ENCODE results near the gene ZNF385A.

DNA sequence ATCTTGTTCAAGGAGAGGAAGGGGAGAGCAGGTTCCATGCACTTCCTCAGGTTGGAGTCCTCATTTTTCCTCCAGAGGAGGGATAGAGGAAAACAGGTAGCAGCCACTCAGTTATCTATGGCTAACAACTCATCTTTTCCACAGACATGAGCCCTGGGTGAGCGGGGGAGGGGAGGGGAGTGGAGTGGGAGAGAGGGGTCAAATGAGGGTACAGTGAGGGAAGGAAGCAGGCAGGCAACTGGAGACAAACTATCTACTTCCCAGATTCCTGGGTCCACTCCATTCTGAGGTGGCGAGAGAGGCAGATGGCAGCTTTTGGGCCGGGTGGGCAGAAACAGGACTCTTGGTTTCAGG lies 2.6 kb upstream of the ZNF385A start:
- TF ChIP-seq EZH2 (IDR thresholded peaks at IDR 0.05; ENCODE audit: borderline replicate concordance, low read length), result no peak
- TF ChIP-seq, protein P1, sequence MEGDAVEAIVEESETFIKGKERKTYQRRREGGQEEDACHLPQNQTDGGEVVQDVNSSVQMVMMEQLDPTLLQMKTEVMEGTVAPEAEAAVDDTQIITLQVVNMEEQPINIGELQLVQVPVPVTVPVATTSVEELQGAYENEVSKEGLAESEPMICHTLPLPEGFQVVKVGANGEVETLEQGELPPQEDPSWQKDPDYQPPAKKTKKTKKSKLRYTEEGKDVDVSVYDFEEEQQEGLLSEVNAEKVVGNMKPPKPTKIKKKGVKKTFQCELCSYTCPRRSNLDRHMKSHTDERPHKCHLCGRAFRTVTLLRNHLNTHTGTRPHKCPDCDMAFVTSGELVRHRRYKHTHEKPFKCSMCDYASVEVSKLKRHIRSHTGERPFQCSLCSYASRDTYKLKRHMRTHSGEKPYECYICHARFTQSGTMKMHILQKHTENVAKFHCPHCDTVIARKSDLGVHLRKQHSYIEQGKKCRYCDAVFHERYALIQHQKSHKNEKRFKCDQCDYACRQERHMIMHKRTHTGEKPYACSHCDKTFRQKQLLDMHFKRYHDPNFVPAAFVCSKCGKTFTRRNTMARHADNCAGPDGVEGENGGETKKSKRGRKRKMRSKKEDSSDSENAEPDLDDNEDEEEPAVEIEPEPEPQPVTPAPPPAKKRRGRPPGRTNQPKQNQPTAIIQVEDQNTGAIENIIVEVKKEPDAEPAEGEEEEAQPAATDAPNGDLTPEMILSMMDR (IDR thresholded peaks at IDR 0.05; ENCODE audit: low read length), result no peak
